Right cardiac atrium (tissue), 5 donors: ENCODE results near the gene ABTB2. TPM values are rescaled to one million over a fixed set of nuclear protein-coding genes. Genes with fewer than 3 reads are reported as not detected.

Experiments used
- ATAC-seq, 2 donors: fragments of 200-7000 bp; cut with Tn5 transposase; one replicate each; pipeline versions ENCODE4 v1.8.0 to v1.9.1; 2020; ENCODE audit warnings: moderate library complexity in 2 of 2, mild to moderate bottlenecking in 1 of 2
- DNase-seq, 3 donors: peaks; one replicate each; pipeline ENCODE4 v3.0.0-alpha.2; 2020
- H3K27ac ChIP-seq: one replicate; pipeline ENCODE4 v1.5.1; 2013; ENCODE audit warnings: mild to moderate bottlenecking, low read length, control low read depth, moderate library complexity
- H3K27me3 ChIP-seq: one replicate; pipeline ENCODE4 v1.6.1; 2013; ENCODE audit not compliant: control insufficient read depth, insufficient read depth
- H3K4me1 ChIP-seq: one replicate; pipeline ENCODE4 v1.6.1; 2013; ENCODE audit warnings: low read length; ENCODE audit not compliant: control insufficient read depth, insufficient read depth
- H3K4me3 ChIP-seq: one replicate; pipeline ENCODE4 v1.5.1; 2013; ENCODE audit warnings: low read length, control low read depth
- H3K9me3 ChIP-seq: one replicate; pipeline ENCODE4 v1.6.1; 2013; ENCODE audit warnings: low read length; ENCODE audit not compliant: control insufficient read depth
- WGBS: extraction: QIAGEN DNeasy Blood & Tissue Kit; methylation state at CpG from one replicate; pipeline ENCODE4 v1.1.7; 2013; 5-methylcytosine and 5-hydroxymethylcytosine counted together
- intact Hi-C, 4 donors: fragments of 100-400 bp; cut with DNase I; formaldehyde crosslinking; loops; one replicate each; pipeline versions ENCODE4 v1.11.0 to v1.14.0; 2022 to 2023
- polyA plus RNA-seq: library from polyadenylated mRNA; stranded (reverse); fragments of 200-250 nt; gene quantifications from one replicate; pipeline ENCODE4 v1.2.3, GENCODE V29; 2013
- total RNA-seq, 4 donors: library from RNA; stranded (reverse); fragmentation: NEBNext Ultra II Directional; extraction: Animal tissue kit (Norgen Biotek cat#: 25700); gene quantifications; one replicate each; pipeline ENCODE4 v1.2.1, GENCODE V29; 2021
- donor health status: healthy with polysubstance abuse.
- donor health status: DM: no; HTN: yes; CAD: no.
- donor health status: DM: no; HTN: no; CAD: no.
- donor health status: DM: no; HTN: yes; CAD: no; lungs with severe emphysema.
- donor health status: DM: yes; HTN: yes; CAD: no.

Gene ABTB2
- total and polyA plus RNA-seq, 5 donors = 3.7 to 14.1 (median 10.8) TPM

GRCh38 chr11:34124885-34125668, 232.7 kb downstream of the ABTB2 start:
- Histone ChIP-seq H3K4me1 (no peaks in the 10 kb centered on the region), H3K9me3 (no peaks in the 10 kb centered on the region), H3K4me3 (no peak overlapping the region), H3K27ac (no peak overlapping the region), H3K27me3 (no peaks in the 10 kb centered on the region)
- intact Hi-C loops = no loop called here
- no peak for DNase-seq
- WGBS = 87% methylated on average over 4 of the region's 4 CpGs
- no peak for ATAC-seq

- Histone ChIP-seq H3K4me1 (no peaks in the 10 kb centered on the region), H3K9me3 (no peaks in the 10 kb centered on the region), H3K4me3 (no peak overlapping the region), H3K27me3 (no peaks in the 10 kb centered on the region), H3K27ac (no peak overlapping the region)
- DNase-seq = no peak
- 95% methylated on average over 4 of the region's 4 CpGs for WGBS
- no peak for ATAC-seq
- intact Hi-C loops = no loop called here
Measured at GRCh38 chr11:34120651-34121050, 237.2 kb downstream of the ABTB2 start.

GRCh38 chr11:34114471-34114870, 243.3 kb downstream of the ABTB2 start:
- H3K9me3 ChIP-seq = no peaks in the 10 kb centered on the region
- DNase-seq (no peak), ATAC-seq (no peak)
- H3K4me3 ChIP-seq = no peak overlapping the region
- no peak overlapping the region for H3K27ac ChIP-seq
- H3K4me1 ChIP-seq = no peaks in the 10 kb centered on the region
- no peaks in the 10 kb centered on the region for H3K27me3 ChIP-seq
- intact Hi-C loops = no loop called here
- WGBS = 69% methylated on average over 5 of the region's 5 CpGs

- 79% methylated on average over 2 of the region's 2 CpGs for WGBS
- no peak overlapping the region for H3K4me3 ChIP-seq
- ATAC-seq = no peak
- H3K27me3 ChIP-seq = no peaks in the 10 kb centered on the region
- no peaks in the 10 kb centered on the region for H3K4me1 ChIP-seq
- H3K9me3 ChIP-seq = no peaks in the 10 kb centered on the region
- no peak overlapping the region for H3K27ac ChIP-seq
- intact Hi-C loops = no loop called here
- no peak for DNase-seq
Measured at GRCh38 chr11:34114014-34114413, 243.8 kb downstream of the ABTB2 start.

GRCh38 chr11:34111722-34112270, 246.0 kb downstream of the ABTB2 start:
- intact Hi-C loops = no loop called here
- WGBS = 91% methylated on average over 6 of the region's 6 CpGs
- H3K9me3 ChIP-seq = no peaks in the 10 kb centered on the region

GRCh38 chr11:34105957-34106504, 251.8 kb downstream of the ABTB2 start:
- no peaks in the 10 kb centered on the region for H3K27me3 ChIP-seq
- ATAC-seq = no peak
- 2% methylated on average over 17 of the region's 17 CpGs for WGBS
- H3K4me1 ChIP-seq = no peaks in the 10 kb centered on the region
- DNase-seq = no peak
- peak overlapping the region; percentile 21 for H3K27ac ChIP-seq
- intact Hi-C loops = loop anchor here in 2 of 4 donors (2.0 to 10.0 kb wide), 2 partner anchors 51 to 53 kb away; partner anchors contain the start of gene CAPRIN1 (in 1 of the 2)
- H3K9me3 ChIP-seq = no peaks in the 10 kb centered on the region
- peak overlapping the region; percentile 50 for H3K4me3 ChIP-seq

More at GRCh38 chr11:34111722-34112270, 246.0 kb downstream of the ABTB2 start:
- no peak for DNase-seq
- Histone ChIP-seq H3K4me3 (no peak overlapping the region), H3K4me1 (no peaks in the 10 kb centered on the region), H3K27ac (no peak overlapping the region), H3K27me3 (no peaks in the 10 kb centered on the region)
- no peak for ATAC-seq

- intact Hi-C loops = loop anchor here in 2 of 4 donors (2.0 to 10.0 kb wide), 2 partner anchors 51 to 53 kb away; partner anchors contain the start of gene CAPRIN1 (in 1 of the 2)
- under 1% methylated on average over 55 of the region's 55 CpGs for WGBS
Measured at GRCh38 chr11:34105079-34105956, 252.5 kb downstream of the ABTB2 start, which contains the start of gene NAT10. NAT10 (plus strand) TSS chr11:34105629; CDS start chr11:34108226, 2,597 bp downstream.

GRCh38 chr11:34104680-34105078, 253.1 kb downstream of the ABTB2 start:
- intact Hi-C loops = loop anchor here in 2 of 4 donors (2.0 to 10.0 kb wide), 2 partner anchors 50 to 52 kb away; partner anchors contain the start of gene CAPRIN1 (in 1 of the 2)
- H3K4me3 ChIP-seq = peak overlapping the region; percentile 50
- DNase-seq (no peak), ATAC-seq (no peak)
- peak overlapping the region; percentile 86 for H3K27ac ChIP-seq
- no peaks in the 10 kb centered on the region for H3K9me3 ChIP-seq
- H3K4me1 ChIP-seq = no peaks in the 10 kb centered on the region
- no peaks in the 10 kb centered on the region for H3K27me3 ChIP-seq
- WGBS = 14% methylated on average over 6 of the region's 6 CpGs

More at GRCh38 chr11:34105079-34105956, 252.5 kb downstream of the ABTB2 start, which contains the start of gene NAT10:
- ATAC-seq (peak; percentile 98), DNase-seq (peak; percentile 97 to 98 (median 97))
- no peaks in the 10 kb centered on the region for H3K4me1 ChIP-seq
- no peaks in the 10 kb centered on the region for H3K9me3 ChIP-seq
- no peaks in the 10 kb centered on the region for H3K27me3 ChIP-seq
- H3K27ac ChIP-seq = peak within 1 kb of the TSS; percentile 86
- H3K4me3 ChIP-seq = peak within 1 kb of the TSS; percentile 50
